ENCODE results near the gene HDDC2.
"Not testable (repeated sequence)": the region's sequence is repeated elsewhere in the genome, so short reads cannot be mapped to it uniquely, and the experiment has no call there.

HDDC2 gene

DNA sequence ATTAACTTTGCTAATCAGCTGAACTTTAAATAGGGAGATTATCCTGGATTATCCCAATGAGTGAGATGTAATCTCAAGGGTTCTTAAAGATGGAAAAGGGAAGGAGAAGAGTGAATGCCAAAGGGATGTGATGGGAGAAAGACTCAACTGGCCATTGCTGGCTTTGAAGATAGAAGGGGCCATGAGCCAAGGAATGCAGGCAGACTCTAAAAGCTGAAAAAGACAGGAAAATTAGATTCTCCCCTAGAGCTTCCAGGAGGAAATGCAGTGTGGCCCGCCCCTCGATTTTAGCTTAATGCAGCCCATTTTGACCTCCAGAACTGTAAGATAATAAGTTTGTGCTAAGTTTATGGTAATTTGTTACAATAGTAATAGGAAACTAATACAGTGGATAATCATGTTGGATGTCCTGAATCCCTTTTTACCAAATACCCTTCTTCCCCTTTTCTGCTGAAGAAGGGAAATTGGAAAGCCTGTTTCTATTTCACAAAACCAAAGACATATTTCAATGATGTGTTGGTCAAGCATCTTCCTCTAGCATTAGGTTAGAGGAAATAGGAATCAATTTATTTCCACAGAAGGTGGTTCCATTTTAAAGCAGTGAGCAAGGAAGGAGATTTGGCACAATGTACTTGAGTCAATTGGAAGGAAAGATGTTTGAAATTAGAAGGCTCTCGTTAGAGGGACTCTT lies 3.3 kb upstream of the HDDC2 start:
- DNase-seq = no peak

DNA sequence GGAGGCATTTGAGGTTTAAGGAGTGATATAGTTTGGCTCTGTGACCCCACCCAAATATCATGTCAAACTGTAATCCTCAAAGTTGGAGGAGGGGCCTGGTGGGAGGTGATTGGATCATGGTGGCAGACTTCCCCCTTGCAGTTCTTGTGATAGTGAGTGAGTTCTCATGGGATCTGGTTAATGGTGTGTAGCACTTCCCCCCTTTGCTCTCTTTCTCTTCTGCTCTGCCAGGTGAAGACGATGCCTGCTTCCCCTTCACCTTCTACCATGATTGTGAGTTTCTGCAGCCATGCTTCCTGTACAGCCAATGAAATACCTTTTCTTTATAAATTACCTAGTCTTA lies 1.7 kb upstream of the HDDC2 start:
- DNase-seq = no peak

DNA sequence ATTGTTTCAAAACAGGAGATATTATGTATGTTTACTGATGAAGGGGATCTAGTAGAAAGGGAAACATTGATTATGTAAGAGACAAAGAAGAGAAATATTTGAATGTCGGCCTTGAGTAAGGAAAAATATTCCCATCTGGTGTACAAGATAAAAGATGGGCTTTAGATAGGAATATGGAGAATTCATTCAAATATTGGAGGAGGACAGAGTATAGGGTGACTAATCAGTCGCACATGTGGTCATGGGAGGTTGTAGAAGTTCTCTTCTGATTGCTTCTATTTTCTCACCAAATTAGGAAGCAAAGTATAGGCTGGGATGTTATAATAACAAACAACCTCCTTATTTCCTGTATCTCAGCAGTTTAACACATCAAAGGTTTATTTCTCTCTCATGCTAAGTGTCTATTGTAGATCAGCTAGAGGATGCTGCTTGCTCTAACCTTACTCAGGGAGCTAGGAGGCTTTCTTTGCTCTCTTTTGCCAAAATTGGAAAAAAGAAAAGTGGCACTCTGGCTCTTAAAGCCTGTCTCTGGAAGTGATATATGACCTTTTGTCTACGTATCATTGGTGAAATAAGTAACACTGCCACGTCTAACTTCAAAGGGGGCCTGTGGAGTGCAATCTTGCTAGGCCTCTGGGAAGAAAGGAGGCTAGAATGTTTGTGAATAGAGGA lies 1.2 kb upstream of the HDDC2 start:
- no peak for DNase-seq

DNA sequence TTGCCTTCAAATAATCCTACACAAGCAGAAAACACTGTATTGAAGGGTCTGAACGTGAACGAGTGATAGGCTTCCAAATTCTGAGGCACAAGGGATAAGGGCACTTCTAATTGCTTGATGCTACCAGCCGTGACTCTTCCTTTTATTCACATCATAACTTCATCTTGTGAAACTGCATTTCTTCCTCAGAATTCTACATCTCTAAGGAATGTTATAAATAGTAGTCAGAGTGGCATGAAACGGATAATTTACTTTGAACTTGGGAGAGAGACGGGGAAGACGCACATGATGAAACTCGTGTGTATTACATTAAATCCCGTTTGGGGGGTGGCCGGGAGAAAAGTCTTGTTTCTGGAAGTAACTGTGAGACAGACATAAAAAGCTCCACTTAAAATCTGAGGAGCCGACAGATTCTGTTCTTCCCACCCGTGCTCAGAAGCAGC lies 754 bp downstream of the HDDC2 start:
- no peak for DNase-seq

DNA sequence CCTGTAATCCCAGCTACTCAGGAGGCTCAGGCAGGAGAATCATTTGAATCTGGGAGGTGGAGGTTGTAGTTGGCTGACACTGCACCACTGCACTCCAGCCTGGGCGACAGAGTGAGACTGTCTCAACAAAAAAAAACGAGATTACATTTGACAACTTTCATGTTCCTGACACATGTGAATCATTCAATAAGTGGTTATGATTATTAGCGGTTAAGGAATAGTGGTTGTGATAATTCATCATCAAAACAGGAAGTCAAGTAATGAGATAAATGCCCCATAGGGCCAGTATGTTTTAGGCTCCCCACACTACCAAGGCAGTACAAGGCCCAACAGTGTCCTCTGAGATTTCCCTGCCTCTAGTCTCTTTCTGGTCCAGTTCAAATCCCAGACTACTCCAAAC lies 2.5 kb downstream of the HDDC2 start:
- DNase-seq = no peak

DNA sequence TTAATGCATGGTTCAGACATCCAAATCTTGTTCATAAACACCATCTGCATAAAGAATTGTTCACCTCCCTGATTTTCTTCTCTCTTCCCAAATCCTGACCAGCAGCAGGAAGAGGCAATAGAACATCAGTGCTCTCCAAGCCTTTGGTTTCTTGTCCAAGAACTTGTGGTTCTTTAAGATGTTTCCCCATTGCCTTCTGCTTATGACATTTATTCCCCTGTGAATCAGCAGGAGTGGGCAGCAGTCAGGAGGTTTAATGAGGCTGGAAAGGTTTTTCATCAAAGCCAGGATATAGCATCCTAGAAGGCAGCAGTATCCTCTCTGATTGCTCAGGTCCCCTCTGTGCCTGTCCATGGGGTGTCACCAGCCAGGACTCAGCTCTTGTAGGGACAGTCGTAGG lies 5.3 kb downstream of the HDDC2 start:
- DNase-seq = no peak

DNA sequence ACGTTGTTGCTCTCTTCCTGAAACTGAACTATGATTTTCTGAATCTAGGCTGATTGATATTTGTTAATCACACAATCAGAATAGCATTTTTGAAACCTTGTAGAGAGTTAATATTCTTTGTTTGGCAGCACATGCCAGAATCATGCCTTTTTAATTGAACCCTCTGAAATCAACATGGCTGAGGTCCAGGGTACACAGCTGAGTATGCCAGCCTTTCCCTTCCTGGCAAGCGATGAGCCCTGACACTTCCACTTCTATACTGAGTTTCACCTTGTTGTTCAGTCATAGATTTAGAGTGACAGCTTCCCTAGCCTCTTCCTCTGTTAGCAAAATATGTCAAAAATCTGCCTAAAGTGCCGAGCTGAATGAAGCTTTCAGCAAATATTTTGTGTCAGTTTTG lies 6.8 kb downstream of the HDDC2 start:
- DNase-seq = no peak

DNA sequence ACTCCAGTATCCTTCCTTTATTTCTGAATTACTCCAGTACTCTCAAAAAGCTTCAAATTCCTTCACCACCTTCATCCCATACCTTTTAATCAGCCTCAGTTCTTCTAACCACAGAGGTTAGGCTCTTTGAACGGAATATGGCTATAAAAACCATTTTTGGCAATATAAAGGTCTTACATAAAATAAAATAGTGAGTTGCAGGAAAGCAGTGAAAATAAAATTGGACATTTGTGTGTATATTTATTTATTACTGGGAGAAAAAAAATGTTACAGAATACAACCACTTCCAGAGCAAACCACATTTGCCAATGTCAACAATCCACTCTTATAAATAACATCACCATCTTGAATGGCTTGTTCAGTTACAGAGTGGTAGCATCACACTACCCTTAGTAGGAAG lies 7.7 kb downstream of the HDDC2 start:
- DNase-seq = no peak

DNA sequence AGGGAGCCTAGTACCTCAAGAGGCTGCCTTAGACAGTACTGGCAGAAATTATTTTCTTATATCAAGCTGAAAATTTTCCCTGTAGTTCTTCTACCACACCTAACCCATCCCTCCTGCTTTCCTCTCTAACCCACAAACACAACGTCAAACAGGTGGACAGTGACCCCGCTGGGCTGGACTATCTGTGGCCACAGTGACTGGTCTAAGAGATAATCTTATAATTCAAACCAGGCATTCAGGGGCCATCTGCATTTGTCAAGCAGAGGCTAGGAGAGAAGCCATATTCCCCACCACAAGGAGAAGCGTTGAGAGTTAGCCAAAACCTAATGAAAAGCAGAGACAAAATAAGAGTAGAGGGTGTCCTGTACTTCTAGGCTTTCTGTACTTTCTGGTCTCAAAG lies 8.2 kb downstream of the HDDC2 start:
- no peak for DNase-seq

DNA sequence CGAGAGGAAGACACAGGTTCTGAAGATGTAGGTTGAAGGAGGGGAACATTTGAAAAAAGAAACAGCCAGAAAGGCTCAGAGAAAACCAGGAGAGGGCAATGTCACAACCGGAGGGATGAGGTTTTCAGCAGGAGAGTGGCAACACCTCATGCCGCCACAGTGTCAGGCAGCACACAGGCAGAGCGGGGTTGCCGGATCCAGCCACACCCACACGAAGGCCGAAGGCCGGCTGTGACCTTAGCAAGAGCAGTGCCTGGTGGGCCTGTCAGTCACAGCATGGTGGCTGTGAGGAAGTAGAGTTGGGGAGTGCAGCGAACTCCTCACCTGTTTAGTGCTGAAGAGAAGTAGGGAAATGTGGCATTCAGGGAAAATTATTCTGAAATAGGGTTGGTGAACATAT lies 14.0 kb downstream of the HDDC2 start:
- no peak for DNase-seq

DNA sequence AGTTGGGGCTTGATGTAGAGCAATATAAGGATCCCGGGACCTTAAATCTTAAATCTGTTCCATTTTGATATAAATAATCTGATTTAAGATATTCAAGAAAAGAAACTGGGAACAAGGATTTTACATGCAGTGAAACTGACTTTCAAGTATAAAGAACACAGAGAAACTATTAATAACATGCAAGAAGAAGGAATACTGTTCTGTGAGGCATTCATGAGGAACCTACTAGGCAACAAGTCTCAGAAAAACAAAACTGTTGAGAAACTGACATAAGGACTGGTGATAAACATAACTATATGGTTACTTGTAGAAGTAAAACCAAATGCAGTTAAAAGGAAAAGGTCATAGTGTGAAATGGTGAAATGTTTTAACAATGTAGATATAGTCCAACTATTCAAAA lies 15.8 kb downstream of the HDDC2 start:
- no peak for DNase-seq

DNA sequence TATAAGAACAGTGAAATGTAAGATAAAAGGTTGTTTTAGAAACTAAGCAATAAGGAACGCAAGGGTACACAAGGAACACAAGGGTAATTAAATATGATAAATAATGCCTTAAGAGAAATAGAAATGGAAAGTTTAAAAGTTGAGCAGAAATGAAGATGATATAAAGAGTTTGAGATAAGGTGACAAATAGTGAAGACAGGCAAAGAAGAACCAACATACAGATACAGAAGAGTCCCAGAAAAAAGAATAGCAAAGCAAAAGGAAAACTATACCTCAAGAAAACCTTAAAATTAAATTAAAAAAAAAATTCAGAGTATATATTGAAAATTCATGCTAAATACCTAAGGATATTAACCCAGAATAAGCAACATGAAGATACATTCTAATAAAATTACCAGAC lies 16.4 kb downstream of the HDDC2 start:
- DNase-seq = no peak

DNA sequence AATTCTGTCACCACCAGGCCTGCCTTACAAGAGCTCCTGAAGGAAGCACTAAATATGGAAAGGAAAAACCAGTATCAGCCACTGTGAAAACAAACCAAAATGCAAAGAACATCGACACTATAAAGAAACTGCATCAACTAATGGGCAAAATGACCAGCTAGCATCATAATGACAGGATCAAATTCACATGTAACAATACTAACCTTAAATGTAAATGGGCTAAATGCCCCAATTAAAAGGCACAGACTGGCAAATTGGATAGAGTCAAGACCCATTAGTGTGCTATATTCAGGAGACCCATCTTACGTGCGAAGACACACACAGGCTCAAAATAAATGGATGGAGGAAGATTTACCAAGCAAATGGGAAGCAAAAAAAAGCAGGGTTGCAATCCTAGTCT lies 19.3 kb downstream of the HDDC2 start:
- not testable (repeated sequence) for DNase-seq

DNA sequence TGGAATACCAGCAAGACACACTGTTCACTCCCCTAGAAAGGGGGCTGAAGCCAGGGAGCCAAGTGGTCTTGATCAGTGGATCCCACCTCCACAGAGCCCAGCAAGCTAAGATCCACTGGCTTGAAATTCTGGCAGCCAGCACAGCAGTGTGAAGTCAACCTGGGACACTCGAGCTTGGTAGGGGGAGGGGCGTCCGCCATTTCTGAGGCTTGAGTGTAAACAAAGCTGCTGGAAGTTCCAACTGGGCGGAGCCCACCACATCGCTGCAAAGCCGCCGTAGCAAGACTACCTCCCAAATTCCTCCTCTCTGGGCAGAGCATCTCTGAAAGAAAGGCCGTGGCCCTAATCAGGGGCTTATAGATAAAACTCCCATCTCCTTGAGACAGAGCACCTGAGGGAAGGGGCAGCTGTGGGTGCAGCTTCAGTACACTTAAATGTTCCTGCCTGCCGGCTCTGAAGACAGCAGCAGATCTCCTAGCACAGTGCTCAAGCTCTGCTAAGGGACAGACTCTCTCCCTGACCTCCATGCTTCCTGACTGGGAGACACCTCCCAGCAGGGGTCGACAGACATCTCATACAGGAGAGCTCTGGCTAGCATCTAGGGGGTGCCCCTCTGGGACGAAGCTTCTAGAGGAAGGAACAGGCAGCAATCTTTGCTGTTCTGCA lies 21.3 kb downstream of the HDDC2 start:
- DNase-seq = not testable (repeated sequence)

DNA sequence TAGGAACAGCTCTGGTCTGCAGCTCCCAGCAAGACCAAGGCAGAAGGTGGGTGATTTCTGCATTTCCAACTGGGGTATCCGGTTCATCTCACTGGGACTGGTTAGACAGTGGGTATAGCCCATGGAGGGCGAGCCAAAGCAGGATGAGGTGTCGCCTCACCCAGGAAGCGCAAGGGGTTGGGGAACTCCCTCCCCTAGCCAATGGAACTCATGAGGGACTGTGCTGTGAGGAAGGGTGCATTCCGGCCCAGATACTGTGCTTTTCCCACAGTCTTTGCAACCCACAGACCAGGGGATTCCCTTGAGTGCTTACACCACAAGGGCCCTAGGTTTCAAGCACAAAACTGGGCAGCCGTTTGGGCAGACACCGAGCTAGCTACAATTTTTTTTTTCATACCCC lies 21.8 kb downstream of the HDDC2 start:
- no peak for DNase-seq

DNA sequence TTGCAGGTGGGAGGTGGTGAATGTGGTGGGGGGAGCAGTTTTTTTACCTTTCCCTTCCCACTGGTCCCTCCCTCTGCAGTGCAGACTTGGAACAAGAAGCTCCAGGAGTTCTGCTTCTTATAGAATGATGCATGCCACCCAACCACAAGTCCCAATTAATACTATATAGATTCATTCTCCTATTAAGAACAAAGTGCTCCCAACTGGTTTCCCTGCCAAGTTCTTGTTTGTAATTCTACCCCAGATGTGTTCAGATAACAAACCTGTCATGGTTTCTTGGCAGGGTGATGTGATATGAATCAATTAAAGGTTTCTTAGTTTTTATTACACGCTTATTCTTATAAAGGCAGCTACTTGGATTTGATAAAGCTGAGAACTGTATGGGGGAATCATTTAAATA lies 23.9 kb downstream of the HDDC2 start:
- no peak for DNase-seq

DNA sequence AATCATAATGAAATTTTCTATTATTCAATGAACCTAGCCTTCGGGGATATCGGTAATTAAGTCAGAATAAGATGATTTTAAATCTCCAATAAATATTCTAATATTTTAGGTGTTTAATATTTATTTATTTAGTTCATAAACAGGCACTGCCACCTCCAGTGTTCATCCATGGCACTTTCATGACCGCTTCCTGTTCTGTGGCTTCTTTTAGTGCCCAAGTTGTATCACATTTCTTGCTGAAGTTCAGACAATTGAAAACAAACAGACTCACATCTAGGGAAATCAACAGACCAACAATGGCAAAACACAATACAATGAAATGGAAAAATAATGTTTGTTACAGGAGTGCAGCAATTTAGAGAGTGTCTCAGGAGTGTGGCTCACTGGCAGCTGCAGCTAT lies 26.0 kb downstream of the HDDC2 start:
- DNase-seq = no peak

DNA sequence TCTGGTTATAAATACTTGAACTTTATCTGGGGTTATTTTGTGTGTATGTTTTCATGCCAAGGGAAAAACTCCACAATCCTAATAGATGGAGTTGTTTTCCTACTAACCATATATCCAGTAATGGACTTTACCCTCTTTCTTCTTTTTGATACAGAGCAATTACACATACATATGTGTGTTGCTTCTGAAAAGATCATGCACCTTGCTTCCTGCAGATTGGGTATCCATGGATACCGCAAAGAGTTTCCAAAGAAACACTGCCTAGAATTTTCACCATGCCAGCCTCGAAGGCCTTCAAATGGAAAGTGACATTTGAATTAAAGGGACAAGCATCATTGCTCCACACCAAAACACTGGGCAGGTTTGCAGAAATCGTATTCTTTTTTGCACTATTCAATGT lies 26.8 kb downstream of the HDDC2 start:
- DNase-seq = no peak

DNA sequence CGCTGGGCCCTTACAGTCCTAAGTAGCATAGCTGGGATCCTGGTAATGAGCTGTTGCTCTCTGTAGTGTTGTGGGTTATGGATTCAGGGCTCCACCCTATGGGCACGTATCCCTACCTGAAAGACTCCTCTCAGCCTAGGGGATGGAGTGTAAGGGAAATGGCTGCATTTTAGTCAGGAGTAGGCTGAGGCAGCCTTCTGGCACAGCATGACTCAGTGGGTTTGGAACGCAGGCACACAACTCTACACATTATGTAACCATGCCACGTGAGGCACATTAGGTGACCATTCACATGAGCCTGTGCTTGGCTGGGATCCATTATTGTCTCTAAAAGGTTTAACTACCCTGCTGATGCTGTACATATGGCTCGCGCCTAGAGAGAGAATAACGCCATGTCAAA lies 27.8 kb downstream of the HDDC2 start:
- no peak for DNase-seq

DNA sequence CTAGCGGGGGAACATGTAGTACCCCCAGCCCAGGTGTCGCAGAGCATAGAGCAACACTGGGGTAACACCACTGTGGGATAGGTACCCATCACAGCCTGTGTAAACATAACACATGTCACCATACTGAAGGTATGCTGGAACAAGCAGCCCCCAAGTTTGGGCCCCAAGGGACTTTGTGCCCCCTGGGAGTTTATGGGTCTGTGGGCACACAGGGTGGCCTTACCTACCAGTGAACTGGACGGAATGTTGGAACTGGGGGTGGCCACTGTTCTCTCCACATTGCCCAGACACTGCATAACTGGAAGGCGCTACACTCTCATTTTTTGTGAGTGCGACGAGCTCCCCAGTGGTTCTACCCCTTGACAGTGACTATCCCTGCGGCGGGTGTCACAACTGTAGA lies 28.5 kb downstream of the HDDC2 start:
- no peak for DNase-seq

DNA sequence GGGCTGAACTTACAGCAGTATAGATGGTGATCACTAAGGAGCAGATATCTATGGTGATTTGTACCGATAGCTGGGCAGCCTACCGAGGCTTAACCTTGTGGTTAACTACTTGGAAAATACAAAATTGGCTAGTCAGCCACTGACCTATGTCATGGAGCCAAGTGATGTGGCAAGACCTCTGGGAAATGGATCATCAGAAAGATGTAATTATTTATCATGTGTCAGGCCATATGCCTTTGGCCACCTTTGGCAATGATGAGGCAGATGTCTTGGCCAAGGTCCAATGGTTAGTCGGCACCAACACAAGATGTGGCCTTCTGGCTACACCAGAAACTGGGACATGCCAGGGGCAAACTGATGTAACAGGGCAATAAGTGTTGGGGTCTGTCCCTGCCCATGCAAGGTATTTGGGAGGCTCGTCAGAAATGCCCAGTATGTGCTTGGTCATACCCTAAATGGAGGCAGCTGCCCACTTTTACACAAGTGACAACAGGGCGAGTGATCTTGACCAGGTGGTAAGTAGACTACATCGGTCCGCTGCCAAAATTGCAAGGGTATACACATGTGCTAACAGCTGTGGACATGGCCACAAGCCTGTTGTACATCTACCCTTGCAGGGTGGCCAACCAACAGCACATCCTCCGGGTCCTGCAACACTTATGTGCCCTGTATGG lies 30.1 kb downstream of the HDDC2 start:
- no peak for DNase-seq

DNA sequence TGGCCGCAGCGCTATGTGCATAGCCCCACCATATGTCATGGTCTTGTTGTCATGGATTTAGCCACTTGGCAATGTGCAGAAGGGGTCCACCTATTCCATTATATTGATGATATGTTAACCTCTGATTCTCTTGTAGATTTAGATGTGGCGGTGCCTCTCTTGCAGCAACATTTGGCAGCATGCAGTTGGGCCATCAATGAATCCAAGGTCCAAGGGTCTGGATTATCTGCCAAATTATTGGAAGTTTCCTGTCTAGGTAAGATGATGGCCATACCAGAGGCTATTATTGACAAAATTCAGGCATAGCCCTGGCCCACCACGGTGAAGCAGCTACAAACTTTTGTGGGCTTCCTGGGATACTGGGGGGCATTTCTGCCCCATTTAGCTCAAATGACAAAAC lies 31.4 kb downstream of the HDDC2 start:
- no peak for DNase-seq

DNA sequence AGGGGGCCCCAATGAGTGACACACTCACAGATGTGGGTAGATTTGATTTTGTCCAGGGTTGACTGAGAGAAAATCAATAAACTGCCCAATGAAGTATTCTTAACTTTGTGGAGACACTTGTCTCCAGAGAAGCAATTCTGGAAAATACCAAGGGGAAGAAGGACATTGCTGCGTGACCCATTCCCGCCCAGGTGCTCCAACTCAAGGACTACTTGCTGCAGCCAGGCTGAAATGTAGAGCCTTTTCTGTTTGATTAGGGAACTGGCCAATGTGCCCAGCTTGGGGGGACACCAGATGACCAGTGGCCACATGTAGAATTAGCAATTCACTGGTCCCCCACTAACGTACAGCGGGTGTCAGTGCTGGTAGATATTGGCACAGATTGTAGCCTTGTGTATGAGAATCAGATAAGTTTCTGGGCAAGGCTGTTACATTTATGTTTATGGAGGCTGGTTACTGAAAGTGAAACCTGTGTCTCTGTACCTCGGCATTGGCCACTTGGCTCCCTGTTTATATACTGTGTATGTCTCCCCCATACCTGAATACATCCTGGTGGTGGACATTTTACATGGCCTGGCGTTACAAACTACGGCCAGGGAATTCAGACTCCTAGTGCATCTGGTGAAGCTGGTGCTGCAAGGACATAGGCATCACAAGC lies 32.3 kb downstream of the HDDC2 start:
- DNase-seq = no peak

DNA sequence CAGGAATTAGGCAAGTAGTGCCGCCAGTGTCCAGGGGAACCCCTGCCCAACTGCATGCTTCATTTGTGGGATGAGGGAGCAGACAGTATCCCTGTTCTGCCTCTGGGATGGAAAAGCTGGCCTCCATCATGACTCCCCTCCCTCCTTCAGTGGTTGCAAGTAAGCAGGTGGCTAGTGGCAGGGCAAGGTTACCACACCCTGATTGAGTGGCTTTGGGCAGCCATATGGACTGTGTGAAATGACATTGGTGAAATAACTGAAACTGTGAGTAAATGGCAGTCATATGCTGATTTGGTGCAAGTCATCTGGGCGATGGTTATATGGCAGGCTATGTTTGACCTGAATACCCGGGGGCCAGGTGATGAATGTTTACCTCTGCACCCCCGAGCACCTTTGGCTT lies 33.0 kb downstream of the HDDC2 start:
- DNase-seq = no peak

Data from activated CD4-positive, CD25-positive, alpha-beta regulatory T cell (primary cell).